Loucy (cell line): ENCODE data around the gene PSMD3.

Experiments
- H2AFZ ChIP-seq: fragments of 200-600 bp; sonication (generic); 2 replicates; pipeline ENCODE4 v1.6.0; 2016; ENCODE audit warnings: antibody characterized with exemption, mild to moderate bottlenecking, low read length, moderate library complexity
- H3F3A ChIP-seq: fragments of 200-600 bp; 2 replicates; pipeline ENCODE4 v1.6.0; 2016; ENCODE audit warnings: antibody characterized with exemption, low read depth, mild to moderate bottlenecking
- H3K27me3 ChIP-seq: fragments of 200-600 bp; sonication (generic); 2 replicates; pipeline ENCODE4 v1.6.1; 2014; ENCODE audit warnings: low read length, mild to moderate bottlenecking; ENCODE audit not compliant: insufficient read depth, poor library complexity, severe bottlenecking
- H3K36me3 ChIP-seq: fragments of 200-600 bp; sonication (generic); 2 replicates; pipeline ENCODE4 v1.6.1; 2016; ENCODE audit warnings: low read length; ENCODE audit not compliant: insufficient read depth
- H3K4me1 ChIP-seq: fragments of 200-600 bp; sonication (generic); 2 replicates; pipeline ENCODE4 v1.5.1; 2014; ENCODE audit warnings: low read length, mild to moderate bottlenecking; ENCODE audit not compliant: insufficient read depth, poor library complexity, severe bottlenecking
- H3K4me2 ChIP-seq: fragments of 200-600 bp; sonication (generic); 2 replicates; pipeline ENCODE4 v1.6.0; 2014; ENCODE audit warnings: antibody characterized with exemption, low read length, low read depth, mild to moderate bottlenecking; ENCODE audit not compliant: poor library complexity, severe bottlenecking
- H3K4me3 ChIP-seq: fragments of 200-600 bp; sonication (generic); 2 replicates; pipeline ENCODE4 v1.5.1; 2014; ENCODE audit warnings: low read length, mild to moderate bottlenecking, mixed read lengths; ENCODE audit not compliant: poor library complexity, severe bottlenecking
- H3K79me2 ChIP-seq: fragments of 200-600 bp; sonication (generic); 2 replicates; pipeline ENCODE4 v1.6.1; 2014; ENCODE audit warnings: low read length; ENCODE audit not compliant: insufficient read depth
- H3K9ac ChIP-seq: fragments of 200-600 bp; sonication (generic); 2 replicates; pipeline ENCODE4 v1.6.0; 2014; ENCODE audit warnings: mild to moderate bottlenecking, low read depth, low read length, moderate library complexity; ENCODE audit not compliant: poor library complexity, severe bottlenecking
- H3K9me2 ChIP-seq: fragments of 200-600 bp; sonication (generic); replicated peaks from 2 replicates; pipeline ENCODE4 v1.6.1; 2016; ENCODE audit warnings: low read depth, low read length, mixed read lengths
- H3K9me3 ChIP-seq: fragments of 200-600 bp; sonication (generic); 2 replicates; pipeline ENCODE4 v1.6.1; 2014; ENCODE audit warnings: mild to moderate bottlenecking, antibody characterized with exemption, low read length, low read depth; ENCODE audit not compliant: insufficient read depth
- H4K20me1 ChIP-seq: fragments of 200-600 bp; sonication (generic); 2 replicates; pipeline ENCODE4 v1.6.0; 2014; ENCODE audit warnings: antibody characterized with exemption, low read length, mild to moderate bottlenecking; ENCODE audit not compliant: insufficient read depth, poor library complexity, severe bottlenecking
- CTCF ChIP-seq: fragments of 200-600 bp; sonication (generic); conservative IDR thresholded peaks from 2 replicates; pipeline ENCODE4 v1.5.1; 2014; ENCODE audit warnings: mild to moderate bottlenecking, antibody characterized with exemption, low read length
- EZH2phosphoT487 ChIP-seq: fragments of 200-600 bp; IDR thresholded peaks from 2 replicates; pipeline ENCODE4 v1.6.1; 2018; ENCODE audit warnings: antibody characterized with exemption, mild to moderate bottlenecking, moderate library complexity, borderline replicate concordance

Gene PSMD3

GRCh38 chr17:39980351-39981206, at the start of gene PSMD3:
Gene PSMD3, plus strand, starts transcription at chr17:39980807. Its CDS starts 164 bp downstream, at chr17:39980971.
- Histone ChIP-seq H3K4me2 (peak within 1 kb of the TSS; percentile 93), H3K4me3 (peak within 1 kb of the TSS; percentile 93), H3K36me3 (peaks cover 15% of the 10 kb centered on the region), H3K9ac (peak within 1 kb of the TSS; percentile 91), H3K27me3 (no peaks in the 10 kb centered on the region), H3F3A (no peaks in the 10 kb centered on the region), H4K20me1 (peaks cover 21% of the 10 kb centered on the region), H2AFZ (peak within 1 kb of the TSS; percentile 94), H3K9me3 (no peaks in the 10 kb centered on the region), H3K79me2 (peaks cover 36% of the 10 kb centered on the region), H3K9me2 (no peaks in the 10 kb centered on the region), H3K4me1 (peaks cover 20% of the 10 kb centered on the region)
- TF ChIP-seq CTCF (peak; percentile 65), EZH2phosphoT487 (no peak)

- Histone ChIP-seq H3K9me3 (no peaks in the 10 kb centered on the region), H3K79me2 (no peaks in the 10 kb centered on the region), H3K4me3 (no peak overlapping the region), H3K27me3 (no peaks in the 10 kb centered on the region), H3K9me2 (no peaks in the 10 kb centered on the region), H3K9ac (no peak overlapping the region), H3K4me2 (no peak overlapping the region), H3K36me3 (no peaks in the 10 kb centered on the region), H2AFZ (no peak overlapping the region), H3K4me1 (peaks cover 3% of the 10 kb centered on the region), H3F3A (no peaks in the 10 kb centered on the region), H4K20me1 (no peaks in the 10 kb centered on the region)
- no peak for TF ChIP-seq CTCF
- no peak for TF ChIP-seq EZH2phosphoT487
These were observed 46.7 kb upstream of the PSMD3 start for GRCh38 chr17:39933912-39934311.

- no peaks in the 10 kb centered on the region for H4K20me1 ChIP-seq
- H3K4me2 ChIP-seq = no peak overlapping the region
- H2AFZ ChIP-seq = no peak overlapping the region; the same call in 1 of the 2 replicates
- H3K36me3 ChIP-seq = no peaks in the 10 kb centered on the region
- no peaks in the 10 kb centered on the region for H3F3A ChIP-seq
- no peak for TF ChIP-seq CTCF
- H3K4me1 ChIP-seq = peaks cover 2% of the 10 kb centered on the region
- no peaks in the 10 kb centered on the region for H3K27me3 ChIP-seq
- no peaks in the 10 kb centered on the region for H3K9me2 ChIP-seq
- H3K4me3 ChIP-seq = no peak overlapping the region
- H3K9me3 ChIP-seq = no peaks in the 10 kb centered on the region
- H3K9ac ChIP-seq = no peak overlapping the region
- H3K79me2 ChIP-seq = no peaks in the 10 kb centered on the region
These were observed 46.3 kb upstream of the PSMD3 start for GRCh38 chr17:39934324-39934723.
